ENCODE measurements around the gene LEF1.

DNA sequence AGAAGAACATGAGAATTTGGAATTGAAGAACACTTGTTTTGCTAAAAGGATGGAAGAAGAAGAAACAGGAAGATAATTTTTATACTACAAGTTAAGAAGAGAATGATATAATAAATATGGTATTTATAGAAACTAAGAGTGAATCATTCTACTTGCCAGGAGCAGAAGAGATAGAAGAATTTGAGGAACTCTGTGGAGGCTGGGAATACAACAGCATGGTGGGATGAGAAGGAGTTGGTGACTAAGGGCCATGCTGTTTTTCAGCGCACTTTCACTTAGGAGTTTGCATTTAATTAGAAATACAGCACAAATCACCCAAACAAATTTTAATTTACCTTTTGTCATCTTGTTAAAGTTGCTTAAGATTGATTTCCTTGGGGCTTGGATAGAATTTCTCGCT is 158.6 kb downstream of the LEF1 start:
- TF ChIP-seq FOXK2 (IDR thresholded peaks at IDR 0.05) = no peak
- no peak for TF ChIP-seq BHLHE40 (IDR thresholded peaks at IDR 0.05; ENCODE audit: borderline replicate concordance)
- TF ChIP-seq SP1 (IDR thresholded peaks at IDR 0.05) = no peak
- TF ChIP-seq CTBP1 (IDR thresholded peaks at IDR 0.05; ENCODE audit: borderline replicate concordance) = no peak
- no peak for TF ChIP-seq NFRKB (IDR thresholded peaks at IDR 0.05)
- no peak for TF ChIP-seq FOXA1 (IDR thresholded peaks at IDR 0.05)
- TF ChIP-seq HDGF (IDR thresholded peaks at IDR 0.05; ENCODE audit: borderline replicate concordance) = no peak

All from HEK293T (cell line).